Activated naive CD4-positive, alpha-beta T cell treated with anti-CD3 and anti-CD28 coated beads, Interleukin-2, amount 10 ng/mL, durations not matched to agents 7 days and 5 days (primary cell): ENCODE data around the gene AIFM1.

Experiments
- CTCF ChIA-PET: fragments of 350-600 bp; sonication (Branson Sonifier 250); formaldehyde crosslinking; loops from one replicate; lab custom pipeline; 2021; ENCODE audit warnings: antibody characterized with exemption; lab: Charles Lee
- DNase-seq: peaks from one replicate; pipeline ENCODE4 v3.0.0-alpha.2; 2020
- H3K27ac Mint-ChIP-seq: one replicate; pipeline ENCODE4 v1.8.0; 2021; ENCODE audit warnings: mild to moderate bottlenecking, moderate library complexity, mixed read lengths
- H3K27me3 Mint-ChIP-seq: one replicate; pipeline ENCODE4 v1.8.0; 2021; ENCODE audit warnings: mild to moderate bottlenecking, mixed read lengths
- H3K36me3 Mint-ChIP-seq: one replicate; pipeline ENCODE4 v1.8.0; 2021; ENCODE audit warnings: mixed read lengths
- H3K4me1 Mint-ChIP-seq: one replicate; pipeline ENCODE4 v1.8.0; 2021; ENCODE audit warnings: mixed read lengths
- H3K4me3 Mint-ChIP-seq: one replicate; pipeline ENCODE4 v1.8.0; 2021; ENCODE audit warnings: mild to moderate bottlenecking, moderate library complexity, mixed read lengths
- H3K9me3 Mint-ChIP-seq: one replicate; pipeline ENCODE4 v1.8.0; 2021; ENCODE audit warnings: mixed read lengths

AIFM1 gene

DNA sequence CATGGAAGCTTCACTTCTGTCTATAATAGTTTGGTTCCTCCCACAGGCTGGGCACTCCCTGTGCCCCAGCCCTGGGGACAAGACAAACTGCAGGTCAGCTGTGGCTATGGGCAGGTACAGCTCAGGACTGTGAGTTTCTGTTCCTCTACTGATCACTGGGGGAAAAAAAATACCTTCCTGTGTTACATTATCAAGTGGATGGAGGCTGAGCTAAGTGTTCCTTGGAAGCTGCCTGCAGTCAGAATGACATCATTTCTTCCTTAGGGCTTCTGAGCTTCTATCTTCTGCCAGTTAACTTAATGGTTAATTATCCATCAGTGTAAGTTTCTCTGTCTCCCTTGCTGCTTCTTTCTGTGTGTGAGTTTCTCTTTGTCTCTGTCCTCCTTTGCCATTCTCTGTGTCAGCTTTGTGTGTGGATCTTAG, 10.7 kb upstream of the AIFM1 start:
- CTCF ChIA-PET, result interaction anchor here (0.5 to 1.4 kb wide), 5 partner anchors 16 to 97 kb away, joined by 3 to 6 read pairs (median 4); no protein-coding TSS in a partner anchor
- Mint-ChIP-seq H3K4me3 (peak overlapping the region; percentile 16), H3K27ac (peak overlapping the region; percentile 4), H3K36me3 (peaks cover 49% of the 10 kb centered on the region), H3K27me3 (no peaks in the 10 kb centered on the region), H3K4me1 (peaks cover 55% of the 10 kb centered on the region), H3K9me3 (no peaks in the 10 kb centered on the region)
- no peak for DNase-seq

GRCh38 chrX:130174937-130175336, 9.3 kb upstream of the AIFM1 start:
- Mint-ChIP-seq H3K27me3 (no peaks in the 10 kb centered on the region), H3K36me3 (peaks cover 45% of the 10 kb centered on the region), H3K4me3 (peak overlapping the region; percentile 93), H3K9me3 (no peaks in the 10 kb centered on the region), H3K27ac (peak overlapping the region; percentile 55), H3K4me1 (peaks cover 60% of the 10 kb centered on the region)
- DNase-seq, result no peak
- CTCF ChIA-PET, result interaction anchor here (1.2 to 1.6 kb wide), 4 partner anchors 16 to 95 kb away, joined by 3 to 6 read pairs (median 4); no protein-coding TSS in a partner anchor

GRCh38 chrX:130174045-130174704, 8.5 kb upstream of the AIFM1 start:
- peak overlapping the region; percentile 93 for H3K27ac Mint-ChIP-seq
- H3K36me3 Mint-ChIP-seq, result peaks cover 39% of the 10 kb centered on the region
- H3K4me3 Mint-ChIP-seq, result peak overlapping the region; percentile 93
- H3K4me1 Mint-ChIP-seq, result peaks cover 53% of the 10 kb centered on the region
- CTCF ChIA-PET, result interaction anchor here (1.2 to 1.6 kb wide), 4 partner anchors 17 to 95 kb away, joined by 3 to 6 read pairs (median 4); no protein-coding TSS in a partner anchor
- no peaks in the 10 kb centered on the region for H3K27me3 Mint-ChIP-seq
- no peaks in the 10 kb centered on the region for H3K9me3 Mint-ChIP-seq
- DNase-seq, result no peak

DNA sequence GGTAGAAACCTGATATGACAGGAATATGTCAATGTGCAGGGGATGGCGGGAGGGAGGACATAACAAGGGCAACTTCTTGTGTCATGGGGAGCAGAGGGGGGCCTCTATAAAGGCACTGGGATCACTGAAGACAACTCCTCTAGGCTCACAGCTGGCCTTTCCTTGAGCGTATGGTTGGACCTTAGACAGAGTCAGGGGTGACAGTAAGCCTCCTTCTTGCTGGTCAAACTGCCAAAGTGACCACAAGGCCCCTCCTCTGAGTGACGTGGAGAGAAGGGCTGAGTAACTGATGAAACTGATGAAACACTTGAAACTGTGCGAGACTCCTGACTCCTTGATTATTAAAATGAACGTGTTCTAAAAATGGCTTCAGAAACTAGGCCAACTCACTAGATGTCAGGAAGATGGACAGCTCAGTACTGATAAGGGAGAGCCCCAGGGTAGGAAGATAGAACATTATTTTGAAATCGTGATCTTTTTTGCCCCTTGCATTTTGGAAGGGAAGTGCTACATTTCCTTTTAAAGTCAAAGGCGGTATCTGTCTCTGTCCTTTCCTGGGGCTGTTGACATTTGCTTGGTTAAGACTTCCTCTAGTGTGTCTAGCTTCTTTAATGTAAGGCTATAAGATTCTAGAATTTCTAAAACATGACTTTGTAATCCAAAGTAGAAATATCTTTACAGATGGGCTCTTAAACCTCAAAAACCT, 7.7 kb upstream of the AIFM1 start:
- Mint-ChIP-seq H3K27me3 (no peaks in the 10 kb centered on the region), H3K9me3 (no peaks in the 10 kb centered on the region), H3K4me3 (peak overlapping the region; percentile 93), H3K27ac (peak overlapping the region; percentile 93), H3K4me1 (peaks cover 53% of the 10 kb centered on the region), H3K36me3 (peaks cover 38% of the 10 kb centered on the region)
- peak; percentile 40 for DNase-seq
- CTCF ChIA-PET, result interaction anchor here (1.6 kb wide), 1 partner anchor 94 kb away, joined by 6 read pairs; no protein-coding TSS in a partner anchor

GRCh38 chrX:130172127-130172845, 6.6 kb upstream of the AIFM1 start:
- CTCF ChIA-PET, result interaction anchor here (0.9 kb wide), 1 partner anchor 28 kb away, joined by 3 read pairs; no protein-coding TSS in a partner anchor
- H3K36me3 Mint-ChIP-seq, result peaks cover 29% of the 10 kb centered on the region
- H3K4me3 Mint-ChIP-seq, result peak overlapping the region; percentile 93
- no peaks in the 10 kb centered on the region for H3K27me3 Mint-ChIP-seq
- peak overlapping the region; percentile 93 for H3K27ac Mint-ChIP-seq
- DNase-seq, result no peak
- peaks cover 46% of the 10 kb centered on the region for H3K4me1 Mint-ChIP-seq
- no peaks in the 10 kb centered on the region for H3K9me3 Mint-ChIP-seq

DNA sequence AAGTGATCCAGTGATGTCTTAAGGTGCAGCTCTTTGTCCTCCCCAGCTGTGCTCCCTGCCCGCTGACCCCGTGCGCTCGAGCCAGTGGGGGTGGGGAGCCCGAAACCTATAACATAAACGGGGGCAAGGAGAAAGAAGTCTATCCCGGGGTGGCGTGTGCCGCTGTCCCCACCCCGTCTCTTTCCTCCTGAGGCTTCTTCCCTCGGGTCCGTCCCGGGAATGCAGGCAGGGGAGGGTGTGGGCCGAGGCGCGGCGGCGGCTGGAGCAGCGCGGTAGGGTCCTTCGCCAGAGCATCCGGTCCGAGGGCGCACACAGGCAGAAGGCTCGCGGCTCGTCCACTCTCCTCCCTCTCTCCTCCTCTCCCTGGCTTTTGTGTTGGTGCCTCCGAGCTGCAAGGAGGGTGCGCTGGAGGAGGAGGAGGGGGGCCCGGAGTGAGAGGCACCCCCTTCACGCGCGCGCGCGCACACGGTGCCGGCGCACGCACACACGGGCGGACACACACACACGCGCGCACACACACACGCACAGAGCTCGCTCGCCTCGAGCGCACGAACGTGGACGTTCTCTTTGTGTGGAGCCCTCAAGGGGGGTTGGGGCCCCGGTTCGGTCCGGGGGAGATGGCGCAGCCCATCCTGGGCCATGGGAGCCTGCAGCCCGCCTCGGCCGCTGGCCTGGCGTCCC, 5.9 kb upstream of the AIFM1 start, which contains the start of gene RAB33A:
TSS of gene RAB33A (plus strand) at position 517 of the 681 bp plus-strand sequence. CDS start at position 618, 101 bp downstream.
- peaks cover 46% of the 10 kb centered on the region for H3K4me1 Mint-ChIP-seq
- peak; percentile 60 for DNase-seq
- CTCF ChIA-PET, result interaction anchor here (0.9 to 1.1 kb wide), 2 partner anchors 28 to 92 kb away, joined by 3 to 4 read pairs; no protein-coding TSS in a partner anchor
- H3K9me3 Mint-ChIP-seq, result no peaks in the 10 kb centered on the region
- peaks cover 25% of the 10 kb centered on the region for H3K36me3 Mint-ChIP-seq
- H3K4me3 Mint-ChIP-seq, result peak within 1 kb of the TSS; percentile 93
- peak within 1 kb of the TSS; percentile 93 for H3K27ac Mint-ChIP-seq
- no peaks in the 10 kb centered on the region for H3K27me3 Mint-ChIP-seq

- peak overlapping the region; percentile 93 for H3K4me3 Mint-ChIP-seq
- H3K27ac Mint-ChIP-seq, result peak overlapping the region; percentile 87
- no peaks in the 10 kb centered on the region for H3K27me3 Mint-ChIP-seq
- peaks cover 20% of the 10 kb centered on the region for H3K36me3 Mint-ChIP-seq
- CTCF ChIA-PET, result interaction anchor here (0.9 to 1.7 kb wide), 4 partner anchors 9 to 91 kb away, joined by 3 to 4 read pairs (median 4); no protein-coding TSS in a partner anchor
- DNase-seq, result peak; percentile 79
- H3K9me3 Mint-ChIP-seq, result no peaks in the 10 kb centered on the region
- H3K4me1 Mint-ChIP-seq, result peaks cover 40% of the 10 kb centered on the region
Observed at GRCh38 chrX:130170752-130171445, 5.3 kb upstream of the AIFM1 start.

- H3K27me3 Mint-ChIP-seq, result no peaks in the 10 kb centered on the region
- H3K36me3 Mint-ChIP-seq, result peaks cover 8% of the 10 kb centered on the region
- peak overlapping the region; percentile 95 for H3K27ac Mint-ChIP-seq
- H3K4me1 Mint-ChIP-seq, result peaks cover 49% of the 10 kb centered on the region
- H3K4me3 Mint-ChIP-seq, result peak overlapping the region; percentile 88
- no peaks in the 10 kb centered on the region for H3K9me3 Mint-ChIP-seq
- CTCF ChIA-PET, result no interaction called here
- no peak for DNase-seq
Observed at GRCh38 chrX:130167040-130167439, 1.4 kb upstream of the AIFM1 start.

GRCh38 chrX:130166503-130166777, 799 bp upstream of the AIFM1 start:
- H3K36me3 Mint-ChIP-seq, result peaks cover 8% of the 10 kb centered on the region
- H3K9me3 Mint-ChIP-seq, result no peaks in the 10 kb centered on the region
- no peak for DNase-seq
- peak overlapping the region; percentile 88 for H3K4me3 Mint-ChIP-seq
- H3K27me3 Mint-ChIP-seq, result no peaks in the 10 kb centered on the region
- CTCF ChIA-PET, result no interaction called here
- H3K4me1 Mint-ChIP-seq, result peaks cover 52% of the 10 kb centered on the region
- H3K27ac Mint-ChIP-seq, result peak overlapping the region; percentile 95

DNA sequence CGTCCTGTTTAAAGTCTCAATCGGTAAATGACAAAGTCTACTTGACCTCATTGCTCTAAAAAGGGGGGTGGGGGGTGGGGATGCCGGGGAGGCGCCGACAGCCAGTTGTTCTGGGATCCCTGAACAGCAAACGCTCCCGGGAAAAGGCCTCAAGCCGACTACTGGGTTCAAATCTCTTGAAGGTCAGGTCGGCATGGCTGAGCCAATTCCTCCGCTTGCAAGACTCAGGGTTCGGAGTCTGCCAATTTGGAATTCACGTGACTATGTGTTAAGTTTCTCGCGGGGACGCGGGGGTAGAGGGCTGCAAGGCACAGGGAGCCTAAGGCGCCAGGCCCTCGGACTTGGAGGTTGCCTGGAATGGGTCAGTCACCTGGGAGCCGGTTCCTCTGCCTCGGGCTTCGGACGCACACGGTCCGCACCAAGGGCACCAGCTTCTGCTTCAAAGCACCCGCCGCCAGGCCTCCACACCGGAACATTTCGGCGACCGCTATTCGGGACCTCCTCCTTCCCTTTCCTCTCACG, 399 bp downstream of the AIFM1 start:
- CTCF ChIA-PET, result no interaction called here
- no peaks in the 10 kb centered on the region for H3K27me3 Mint-ChIP-seq
- peaks cover 8% of the 10 kb centered on the region for H3K36me3 Mint-ChIP-seq
- no peak for DNase-seq
- peak overlapping the region; percentile 88 for H3K4me3 Mint-ChIP-seq
- H3K4me1 Mint-ChIP-seq, result peaks cover 45% of the 10 kb centered on the region
- peak overlapping the region; percentile 95 for H3K27ac Mint-ChIP-seq
- H3K9me3 Mint-ChIP-seq, result no peaks in the 10 kb centered on the region

GRCh38 chrX:130163398-130163797, 2.2 kb downstream of the AIFM1 start:
- CTCF ChIA-PET, result no interaction called here
- peak overlapping the region; percentile 35 for H3K4me3 Mint-ChIP-seq
- DNase-seq, result no peak
- no peaks in the 10 kb centered on the region for H3K9me3 Mint-ChIP-seq
- H3K27me3 Mint-ChIP-seq, result no peaks in the 10 kb centered on the region
- no peak overlapping the region for H3K27ac Mint-ChIP-seq
- H3K4me1 Mint-ChIP-seq, result peaks cover 52% of the 10 kb centered on the region
- H3K36me3 Mint-ChIP-seq, result peaks cover 10% of the 10 kb centered on the region

- H3K4me1 Mint-ChIP-seq, result peaks cover 48% of the 10 kb centered on the region
- H3K27me3 Mint-ChIP-seq, result no peaks in the 10 kb centered on the region
- CTCF ChIA-PET, result interaction anchor here (0.7 kb wide), 1 partner anchor 8 kb away, joined by 3 read pairs; no protein-coding TSS in a partner anchor
- no peaks in the 10 kb centered on the region for H3K9me3 Mint-ChIP-seq
- H3K36me3 Mint-ChIP-seq, result peaks cover 10% of the 10 kb centered on the region
- no peak for DNase-seq
- H3K27ac Mint-ChIP-seq, result no peak overlapping the region
- no peak overlapping the region for H3K4me3 Mint-ChIP-seq
Observed at GRCh38 chrX:130162094-130162735, 3.4 kb downstream of the AIFM1 start.
